Right cardiac atrium (tissue), 5 donors: ENCODE data around the gene PRDM16. TPM values are rescaled to one million over a fixed set of nuclear protein-coding genes. Genes with fewer than 3 reads are reported as not detected.

ENCODE experiments used
- ATAC-seq, 2 donors: fragments of 200-7000 bp; cut with Tn5 transposase; one replicate each; pipeline versions ENCODE4 v1.8.0 to v1.9.1; 2020; ENCODE audit warnings: moderate library complexity in 2 of 2, mild to moderate bottlenecking in 1 of 2
- DNase-seq, 3 donors: peaks; one replicate each; pipeline ENCODE4 v3.0.0-alpha.2; 2020
- H3K27ac ChIP-seq: one replicate; pipeline ENCODE4 v1.5.1; 2013; ENCODE audit warnings: mild to moderate bottlenecking, low read length, control low read depth, moderate library complexity
- H3K27me3 ChIP-seq: one replicate; pipeline ENCODE4 v1.6.1; 2013; ENCODE audit not compliant: control insufficient read depth, insufficient read depth
- H3K4me1 ChIP-seq: one replicate; pipeline ENCODE4 v1.6.1; 2013; ENCODE audit warnings: low read length; ENCODE audit not compliant: control insufficient read depth, insufficient read depth
- H3K4me3 ChIP-seq: one replicate; pipeline ENCODE4 v1.5.1; 2013; ENCODE audit warnings: low read length, control low read depth
- H3K9me3 ChIP-seq: one replicate; pipeline ENCODE4 v1.6.1; 2013; ENCODE audit warnings: low read length; ENCODE audit not compliant: control insufficient read depth
- WGBS: extraction: QIAGEN DNeasy Blood & Tissue Kit; methylation state at CpG from one replicate; pipeline ENCODE4 v1.1.7; 2013; 5-methylcytosine and 5-hydroxymethylcytosine counted together
- intact Hi-C, 4 donors: fragments of 100-400 bp; cut with DNase I; formaldehyde crosslinking; loops; one replicate each; pipeline versions ENCODE4 v1.11.0 to v1.14.0; 2022 to 2023
- polyA plus RNA-seq: library from polyadenylated mRNA; stranded (reverse); fragments of 200-250 nt; gene quantifications from one replicate; pipeline ENCODE4 v1.2.3, GENCODE V29; 2013
- total RNA-seq, 4 donors: library from RNA; stranded (reverse); fragmentation: NEBNext Ultra II Directional; extraction: Animal tissue kit (Norgen Biotek cat#: 25700); gene quantifications; one replicate each; pipeline ENCODE4 v1.2.1, GENCODE V29; 2021
- donor health status: healthy with polysubstance abuse.
- donor health status: DM: no; HTN: yes; CAD: no.
- donor health status: DM: no; HTN: no; CAD: no.
- donor health status: DM: no; HTN: yes; CAD: no; lungs with severe emphysema.
- donor health status: DM: yes; HTN: yes; CAD: no.

Gene PRDM16
- total and polyA plus RNA-seq, 5 donors = 1.1 to 2.9 (median 1.9) TPM

DNA sequence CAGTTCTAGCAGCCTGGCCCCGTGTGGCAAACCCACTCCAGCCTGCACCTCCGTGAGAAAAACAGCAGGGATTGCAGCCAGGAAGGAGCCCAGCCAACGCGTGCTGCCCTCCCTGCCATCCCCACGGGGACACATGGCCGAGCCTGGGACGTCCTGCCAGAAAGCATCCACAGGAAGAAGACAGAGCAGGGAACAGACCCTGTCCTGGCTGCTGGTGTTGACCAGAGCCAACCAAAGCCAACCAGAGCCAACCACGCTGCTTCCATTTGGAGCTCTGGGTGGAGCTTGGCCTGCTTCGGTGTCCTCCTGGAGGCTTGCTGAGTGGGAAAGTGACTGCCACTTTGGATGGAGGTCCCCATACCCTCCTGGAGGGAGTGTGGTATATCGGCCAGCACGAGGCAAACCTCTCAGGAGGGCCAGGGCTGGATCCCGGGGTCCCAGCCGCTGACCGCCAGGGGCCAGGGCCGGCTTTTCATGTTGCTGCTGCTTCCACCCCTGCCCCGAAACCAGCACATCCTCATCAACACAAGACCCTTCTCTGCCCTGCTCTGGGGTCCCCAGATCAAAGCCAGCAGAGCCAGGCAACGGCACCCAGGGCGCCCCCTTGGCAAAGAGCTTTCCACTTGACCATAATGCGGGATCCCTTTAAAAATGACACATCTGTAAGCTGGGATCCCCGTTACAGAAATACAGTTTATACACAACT, 304.9 kb downstream of the PRDM16 start:
- WGBS = 77% methylated on average over 20 of the region's 20 CpGs
- H3K27me3 ChIP-seq = no peaks in the 10 kb centered on the region
- no peaks in the 10 kb centered on the region for H3K4me1 ChIP-seq
- DNase-seq (peak in 1 of 3 donors; percentile 55), ATAC-seq (no peak)
- H3K27ac ChIP-seq = no peak overlapping the region
- intact Hi-C loops = no loop called here
- no peak overlapping the region for H3K4me3 ChIP-seq
- no peaks in the 10 kb centered on the region for H3K9me3 ChIP-seq

GRCh38 chr1:3375245-3375644, 306.2 kb downstream of the PRDM16 start:
- Histone ChIP-seq H3K4me3 (no peak overlapping the region), H3K27ac (no peak overlapping the region), H3K27me3 (no peaks in the 10 kb centered on the region), H3K9me3 (no peaks in the 10 kb centered on the region), H3K4me1 (no peaks in the 10 kb centered on the region)
- intact Hi-C loops = no loop called here
- ATAC-seq (no peak), DNase-seq (peak in 1 of 3 donors; percentile 40)
- 72% methylated on average over 11 of the region's 11 CpGs for WGBS

DNA sequence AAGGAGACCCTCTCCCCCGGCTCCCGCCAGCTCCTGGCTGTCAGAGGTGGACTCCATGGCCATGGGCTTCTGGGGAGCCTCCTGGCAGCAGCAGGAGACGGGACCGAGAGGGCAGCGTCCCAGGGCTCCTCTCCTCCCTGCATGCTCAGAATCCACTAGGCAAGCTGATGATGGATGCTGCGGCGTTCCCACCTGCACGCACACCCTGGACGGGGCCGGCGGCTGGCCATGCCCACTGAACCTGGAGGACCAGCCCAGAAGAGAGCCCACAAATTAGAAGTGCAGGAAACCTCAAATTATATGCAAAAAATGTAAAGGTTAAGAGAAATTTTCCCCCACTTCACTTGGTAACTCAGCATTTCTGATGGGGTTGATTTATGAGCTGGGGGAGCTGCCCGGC, 308.2 kb downstream of the PRDM16 start:
- Histone ChIP-seq H3K27ac (no peak overlapping the region), H3K27me3 (no peaks in the 10 kb centered on the region), H3K9me3 (no peaks in the 10 kb centered on the region), H3K4me3 (no peak overlapping the region), H3K4me1 (no peaks in the 10 kb centered on the region)
- WGBS = 88% methylated on average over 12 of the region's 12 CpGs
- DNase-seq (no peak), ATAC-seq (no peak)
- intact Hi-C loops = no loop called here

DNA sequence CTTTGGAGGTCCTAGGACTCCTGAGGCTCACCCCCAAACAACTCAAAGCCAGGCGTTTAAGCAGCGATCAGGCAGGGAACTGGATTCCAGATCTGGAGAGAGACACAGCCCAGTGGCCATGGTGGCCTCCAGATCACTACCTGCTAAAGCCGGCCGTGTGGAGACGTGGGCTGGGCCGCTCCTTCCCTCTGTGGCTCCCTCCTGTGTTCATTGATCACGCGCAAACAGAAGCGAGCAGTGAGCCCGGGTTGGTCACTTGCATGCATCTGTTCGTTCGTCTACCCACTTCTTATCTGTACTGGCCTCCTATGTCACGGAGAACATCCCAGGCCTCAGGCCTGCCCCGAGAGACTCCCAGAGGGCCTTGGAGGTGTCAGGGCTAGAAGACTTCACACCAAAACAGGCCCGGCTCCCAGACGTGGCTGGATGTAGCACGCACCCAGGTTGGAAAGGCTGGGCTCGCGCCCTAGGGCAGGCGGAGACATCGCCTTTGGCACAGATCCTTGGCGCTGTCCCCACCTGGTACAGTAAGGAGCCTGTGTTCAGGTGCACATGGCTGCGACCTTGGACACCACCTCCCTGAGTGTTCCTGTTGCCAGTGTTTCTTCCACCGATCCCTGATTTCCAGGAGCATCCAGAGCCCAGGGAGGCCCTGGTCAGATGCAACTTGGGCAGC, 308.7 kb downstream of the PRDM16 start:
- ATAC-seq (no peak), DNase-seq (no peak)
- Histone ChIP-seq H3K4me1 (no peaks in the 10 kb centered on the region), H3K27ac (no peak overlapping the region), H3K4me3 (no peak overlapping the region), H3K9me3 (no peaks in the 10 kb centered on the region), H3K27me3 (no peaks in the 10 kb centered on the region)
- intact Hi-C loops = no loop called here
- 86% methylated on average over 24 of the region's 24 CpGs for WGBS

DNA sequence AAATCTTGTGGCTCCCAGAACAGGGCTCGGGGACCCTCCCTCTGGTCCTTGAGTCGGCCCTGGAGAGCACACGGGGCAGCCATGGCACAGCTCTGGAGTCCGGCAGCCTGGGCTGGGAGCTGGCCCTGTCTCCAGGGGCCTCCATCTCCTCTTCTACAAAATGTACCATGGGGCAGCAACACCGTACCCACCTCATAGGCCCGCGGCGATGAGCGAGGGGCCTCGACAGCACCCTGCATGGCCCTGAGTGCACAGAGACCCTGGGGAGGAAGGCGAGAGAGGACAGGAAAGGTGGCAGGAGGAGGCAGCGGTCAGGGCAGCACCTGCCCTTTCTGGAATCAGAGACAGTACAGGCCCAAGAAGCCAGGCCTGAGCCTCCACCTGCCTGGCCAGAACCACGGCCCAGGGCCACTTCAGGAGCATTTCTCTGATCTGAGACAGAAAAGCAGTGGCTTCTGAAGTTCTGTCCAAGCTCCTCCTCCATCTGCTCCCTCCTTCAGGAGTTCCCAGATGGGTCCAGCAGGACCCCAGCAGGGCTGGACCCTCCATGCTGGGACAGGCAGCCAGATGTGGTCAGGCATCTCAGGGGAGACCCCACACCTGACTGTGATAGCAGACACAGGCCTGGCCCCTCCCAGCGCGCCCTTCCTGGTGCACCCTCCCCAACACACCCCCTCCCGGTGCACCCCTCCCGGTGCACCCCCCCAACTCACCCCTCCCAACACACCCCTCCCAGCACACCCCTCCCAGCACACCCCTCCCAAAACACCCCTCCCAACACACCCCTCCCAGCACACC, 309.6 kb downstream of the PRDM16 start:
- no peaks in the 10 kb centered on the region for H3K9me3 ChIP-seq
- H3K27me3 ChIP-seq = no peaks in the 10 kb centered on the region
- no peak overlapping the region for H3K4me3 ChIP-seq
- ATAC-seq (no peak), DNase-seq (no peak)
- no peaks in the 10 kb centered on the region for H3K4me1 ChIP-seq
- WGBS = 92% methylated on average over 17 of the region's 17 CpGs
- no peak overlapping the region for H3K27ac ChIP-seq
- intact Hi-C loops = no loop called here

DNA sequence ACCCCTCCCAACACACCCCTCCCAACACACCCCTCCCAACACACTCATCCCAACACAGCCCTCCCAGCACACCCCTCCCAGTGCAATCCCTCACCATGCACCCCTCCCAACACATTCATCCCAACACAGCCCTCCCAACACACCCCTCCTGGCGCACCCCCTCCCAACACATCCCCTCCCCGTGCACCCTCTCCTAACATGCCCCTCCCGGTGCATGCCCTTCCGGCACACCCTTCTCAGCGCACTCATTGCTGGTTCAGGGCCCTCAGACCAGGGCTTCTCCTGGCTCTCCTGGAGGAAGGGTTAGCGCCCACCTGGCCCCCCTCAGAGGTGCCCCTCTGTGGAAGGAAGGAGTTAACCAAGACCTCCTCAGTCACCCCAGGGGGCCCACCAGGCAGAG, 310.9 kb downstream of the PRDM16 start:
- ATAC-seq (no peak), DNase-seq (no peak)
- intact Hi-C loops = no loop called here
- Histone ChIP-seq H3K4me3 (no peak overlapping the region), H3K27ac (no peak overlapping the region), H3K4me1 (no peaks in the 10 kb centered on the region), H3K27me3 (no peaks in the 10 kb centered on the region), H3K9me3 (no peaks in the 10 kb centered on the region)
- WGBS = 82% methylated on average over 6 of the region's 6 CpGs

DNA sequence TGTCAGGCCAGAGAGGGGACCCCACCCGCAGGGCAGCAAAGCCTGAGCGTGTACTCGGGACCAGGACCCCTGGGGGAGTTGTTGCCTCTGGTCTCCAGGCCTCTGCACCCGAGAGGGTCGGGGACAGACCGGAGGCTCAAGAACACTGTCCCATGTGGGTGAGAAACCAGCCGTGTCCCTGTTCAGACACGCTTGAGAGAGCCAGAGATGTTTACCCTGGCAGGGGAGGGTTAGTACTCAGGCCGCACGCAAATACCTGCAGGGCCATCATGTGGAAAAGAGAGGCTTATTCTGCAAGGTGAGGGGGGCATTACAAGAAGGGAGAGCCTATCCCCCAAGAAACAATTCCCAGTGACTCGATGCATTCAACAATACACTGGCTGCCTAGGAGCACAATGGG, 311.5 kb downstream of the PRDM16 start:
- Histone ChIP-seq H3K4me1 (no peaks in the 10 kb centered on the region), H3K4me3 (no peak overlapping the region), H3K27ac (no peak overlapping the region), H3K27me3 (no peaks in the 10 kb centered on the region), H3K9me3 (no peaks in the 10 kb centered on the region)
- DNase-seq (no peak), ATAC-seq (no peak)
- 92% methylated on average over 11 of the region's 11 CpGs for WGBS
- intact Hi-C loops = no loop called here

DNA sequence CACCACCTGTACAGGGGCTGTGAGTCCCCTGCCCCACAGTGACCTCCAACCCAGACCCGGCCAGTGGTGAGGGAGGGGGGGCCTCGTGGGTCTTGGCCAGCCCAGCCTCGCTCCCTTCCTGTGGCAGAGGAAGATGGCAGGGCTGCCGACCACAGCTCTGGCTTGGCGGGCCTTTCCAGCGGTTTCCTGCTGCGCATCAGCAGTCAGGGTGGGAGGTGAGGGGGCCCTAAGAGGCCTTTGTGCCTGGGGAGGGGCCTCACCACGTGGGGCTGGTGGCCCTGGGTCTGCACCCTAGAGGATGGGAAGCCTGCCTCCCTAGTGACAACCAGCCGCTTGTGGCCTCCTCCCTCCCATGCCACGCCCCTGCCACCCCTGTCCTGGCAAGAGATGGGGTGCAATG, 312.9 kb downstream of the PRDM16 start:
- DNase-seq (no peak), ATAC-seq (no peak)
- H3K4me3 ChIP-seq = no peak overlapping the region
- no peaks in the 10 kb centered on the region for H3K9me3 ChIP-seq
- H3K27ac ChIP-seq = no peak overlapping the region
- H3K4me1 ChIP-seq = no peaks in the 10 kb centered on the region
- WGBS = 60% methylated on average over 10 of the region's 10 CpGs
- no peaks in the 10 kb centered on the region for H3K27me3 ChIP-seq
- intact Hi-C loops = no loop called here

DNA sequence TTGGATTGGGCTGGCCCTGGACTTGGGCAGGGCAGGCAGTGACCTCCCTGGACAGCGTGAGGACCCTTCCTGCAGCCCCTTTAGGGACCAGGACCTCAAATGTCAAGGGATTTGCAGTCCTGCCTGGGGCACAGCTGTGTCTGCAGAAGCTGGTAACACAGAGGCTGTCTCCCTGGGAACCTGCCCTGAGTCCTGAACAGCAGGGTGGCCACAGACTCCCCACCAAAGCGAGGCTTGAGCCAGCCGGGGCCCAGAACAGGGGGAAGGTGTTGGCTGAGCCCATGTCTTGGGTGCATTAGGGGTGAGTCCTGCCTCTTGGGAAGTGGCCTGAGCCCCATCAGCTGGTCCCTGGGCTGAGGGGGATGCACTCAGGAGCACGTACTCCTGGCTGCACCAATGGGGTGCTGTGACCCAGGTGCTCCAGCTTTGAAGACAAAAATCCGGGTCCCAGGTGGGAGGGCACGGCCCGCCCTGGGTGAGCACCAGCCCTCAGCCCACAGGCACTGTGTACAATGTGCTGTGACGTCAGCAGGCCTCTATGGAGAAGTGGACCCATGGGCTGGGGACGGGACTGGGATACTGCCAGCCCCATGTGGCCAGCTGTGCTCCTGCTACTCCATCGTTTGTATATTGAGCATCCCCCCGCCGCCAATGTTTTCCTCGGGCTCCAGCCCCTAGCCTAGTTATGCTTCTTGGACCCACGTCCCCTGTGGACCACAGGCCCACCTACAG, 313.5 kb downstream of the PRDM16 start:
- no peaks in the 10 kb centered on the region for H3K4me1 ChIP-seq
- intact Hi-C loops = no loop called here
- DNase-seq (no peak), ATAC-seq (no peak)
- H3K27ac ChIP-seq = no peak overlapping the region
- 86% methylated on average over 14 of the region's 14 CpGs for WGBS
- no peaks in the 10 kb centered on the region for H3K9me3 ChIP-seq
- no peaks in the 10 kb centered on the region for H3K27me3 ChIP-seq
- no peak overlapping the region for H3K4me3 ChIP-seq

DNA sequence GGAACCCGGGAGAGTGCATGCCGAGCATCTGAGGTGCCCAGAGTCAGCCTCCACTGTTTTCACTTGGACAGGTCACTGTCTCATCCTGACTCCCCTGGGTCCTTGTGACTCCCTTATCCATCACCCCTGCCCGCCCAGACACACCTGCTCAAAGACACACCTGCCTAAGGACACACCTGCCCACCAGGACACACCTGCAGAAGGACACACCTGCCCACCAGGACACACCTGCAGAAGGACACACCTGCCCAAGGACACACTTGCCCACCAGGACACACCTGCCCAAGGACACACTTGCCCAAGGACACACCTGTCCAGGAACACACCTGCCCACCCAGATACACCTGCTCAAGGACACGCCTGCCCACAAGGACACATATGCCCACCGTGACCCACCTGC, 314.7 kb downstream of the PRDM16 start:
- Histone ChIP-seq H3K27me3 (no peaks in the 10 kb centered on the region), H3K9me3 (no peaks in the 10 kb centered on the region), H3K27ac (no peak overlapping the region), H3K4me3 (no peak overlapping the region), H3K4me1 (no peaks in the 10 kb centered on the region)
- ATAC-seq (no peak), DNase-seq (no peak)
- WGBS = 90% methylated on average over 5 of the region's 5 CpGs
- intact Hi-C loops = no loop called here

DNA sequence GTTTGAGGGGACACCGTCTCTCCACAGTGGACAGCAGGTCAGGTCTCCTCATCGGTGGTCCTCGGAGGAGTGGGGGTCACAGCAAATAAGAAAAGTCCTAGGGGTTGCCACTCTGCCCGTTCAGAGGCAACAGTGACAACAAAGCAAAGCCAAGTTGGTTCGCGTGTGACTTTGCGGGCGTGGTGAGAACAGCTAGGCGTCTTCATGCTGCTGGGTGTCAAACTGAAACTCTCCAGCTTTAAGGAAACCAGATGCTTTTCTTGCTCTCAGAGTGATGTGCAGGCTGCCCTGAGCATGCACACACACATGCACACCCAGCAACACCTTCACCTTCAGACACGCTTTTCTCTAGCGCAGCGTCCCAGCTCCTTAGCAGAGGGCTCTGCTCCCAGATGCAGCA, 315.4 kb downstream of the PRDM16 start:
- Histone ChIP-seq H3K27me3 (no peaks in the 10 kb centered on the region), H3K27ac (no peak overlapping the region)

More for the DNA sequence above, 315.4 kb downstream of the PRDM16 start:
- H3K4me1 ChIP-seq = no peaks in the 10 kb centered on the region
- DNase-seq (no peak), ATAC-seq (no peak)
- no peak overlapping the region for H3K4me3 ChIP-seq
- WGBS = 65% methylated on average over 12 of the region's 12 CpGs
- no peaks in the 10 kb centered on the region for H3K9me3 ChIP-seq
- intact Hi-C loops = no loop called here
